ENCODE measurements around the gene ENPP3. TPM values are rescaled to one million over a fixed set of nuclear protein-coding genes. Genes with fewer than 3 reads are reported as not detected.

The ENPP3 gene
- polyA plus RNA-seq, 1 donor from 2014 or later: 0.50 TPM

GRCh38 chr6:131645846-131646245 is 8.7 kb downstream of the ENPP3 start:
- Histone ChIP-seq H3K4me2 (ENCODE audit: low read length) (no peak overlapping the region), H3K9me3 (ENCODE audit: low read length) (no peaks in the 10 kb centered on the region), H2AFZ (ENCODE audit: low read depth, low read length) (no peak overlapping the region), H3K27ac (ENCODE audit: low read length) (no peak overlapping the region), H3K9ac (ENCODE audit: low read length) (no peak overlapping the region), H3K79me2 (replicated peaks; ENCODE audit: insufficient read depth, low read length) (no peaks in the 10 kb centered on the region), H3F3A (ENCODE audit: insufficient read depth, low read length, poor library complexity, severe bottlenecking) (no peaks in the 10 kb centered on the region), H3K36me3 (ENCODE audit: insufficient read depth, low read length) (no peaks in the 10 kb centered on the region), H3K9me2 (ENCODE audit: insufficient read depth, low read length) (no peaks in the 10 kb centered on the region), H3K27me3 (ENCODE audit: insufficient read depth, low read depth, low read length) (no peaks in the 10 kb centered on the region), H3K4me3 (ENCODE audit: low read length) (no peak overlapping the region), H4K20me1 (ENCODE audit: insufficient read depth) (no peaks in the 10 kb centered on the region)
- TF ChIP-seq EP300 (conservative IDR thresholded peaks at IDR 0.05; ENCODE audit: poor library complexity, severe bottlenecking) (no peak), MXI1 (conservative IDR thresholded peaks at IDR 0.05; ENCODE audit: poor library complexity, severe bottlenecking) (no peak), REST (IDR thresholded peaks at IDR 0.05; ENCODE audit: borderline replicate concordance) (no peak), POLR2AphosphoS5 (IDR thresholded peaks at IDR 0.05) (no peak), EZH2 (IDR thresholded peaks at IDR 0.05; ENCODE audit: borderline replicate concordance, insufficient read depth, low read length, poor library complexity, severe bottlenecking) (no peak)

GRCh38 chr6:131646249-131646670 is 9.2 kb downstream of the ENPP3 start:
- Histone ChIP-seq H2AFZ (ENCODE audit: low read depth, low read length) (peak overlapping the region; percentile 12), H3K4me2 (ENCODE audit: low read length) (no peak overlapping the region), H3K4me3 (ENCODE audit: low read length) (no peak overlapping the region), H3K9me2 (ENCODE audit: insufficient read depth, low read length) (no peaks in the 10 kb centered on the region), H3K36me3 (ENCODE audit: insufficient read depth, low read length) (no peaks in the 10 kb centered on the region), H3K9me3 (ENCODE audit: low read length) (no peaks in the 10 kb centered on the region), H3K79me2 (replicated peaks; ENCODE audit: insufficient read depth, low read length) (no peaks in the 10 kb centered on the region), H3K9ac (ENCODE audit: low read length) (no peak overlapping the region), H3F3A (ENCODE audit: insufficient read depth, low read length, poor library complexity, severe bottlenecking) (no peaks in the 10 kb centered on the region), H3K27me3 (ENCODE audit: insufficient read depth, low read depth, low read length) (no peaks in the 10 kb centered on the region), H4K20me1 (ENCODE audit: insufficient read depth) (no peaks in the 10 kb centered on the region), H3K27ac (ENCODE audit: low read length) (no peak overlapping the region)
- TF ChIP-seq CTCF (IDR thresholded peaks at IDR 0.05; ENCODE audit: poor library complexity, severe bottlenecking): no peak
- TF ChIP-seq EZH2 (IDR thresholded peaks at IDR 0.05; ENCODE audit: borderline replicate concordance, insufficient read depth, low read length, poor library complexity, severe bottlenecking): no peak
- TF ChIP-seq REST (IDR thresholded peaks at IDR 0.05; ENCODE audit: borderline replicate concordance): no peak
- no peak for TF ChIP-seq POLR2AphosphoS5 (IDR thresholded peaks at IDR 0.05)
- TF ChIP-seq TAF1 (IDR thresholded peaks at IDR 0.05; ENCODE audit: low read depth): no peak
- TF ChIP-seq SMC3 (conservative IDR thresholded peaks at IDR 0.05; ENCODE audit: poor library complexity): no peak
- no peak for TF ChIP-seq RAD21 (conservative IDR thresholded peaks at IDR 0.05)
- no peak for TF ChIP-seq EP300 (conservative IDR thresholded peaks at IDR 0.05; ENCODE audit: poor library complexity, severe bottlenecking)
- no peak for TF ChIP-seq MXI1 (conservative IDR thresholded peaks at IDR 0.05; ENCODE audit: poor library complexity, severe bottlenecking)
